Liver (tissue), 3 donors: ENCODE measurements around the gene TOB1.

ENCODE experiments used
- JUND ChIP-seq, 2 donors: IDR thresholded peaks; 2 replicates each; pipeline ENCODE4 v1.6.1; 2016; ENCODE audit warnings: antibody characterized with exemption in 2 of 2
- TAF1 ChIP-seq: conservative IDR thresholded peaks from 2 replicates; pipeline ENCODE4 v1.6.1; 2016; ENCODE audit warnings: antibody characterized with exemption, mild to moderate bottlenecking
- YY1 ChIP-seq: IDR thresholded peaks from 2 replicates; pipeline ENCODE4 v1.6.1; 2016; ENCODE audit warnings: antibody characterized with exemption, mild to moderate bottlenecking
- TF ChIP-seq, protein P1 (sequence below): fragments of 150-350 bp; IDR thresholded peaks from 2 replicates; pipeline ENCODE4 v1.5.1; 2017; ENCODE audit warnings: improper control_type of control experiment, low read depth, low read length; ENCODE audit not compliant: missing input control
- TF ChIP-seq, protein P2 (sequence below): IDR thresholded peaks from 2 replicates; pipeline ENCODE4 v1.6.1; 2016; ENCODE audit warnings: antibody characterized with exemption, mild to moderate bottlenecking
- donor health status: healthy.
- donor health status: healthy.

DNA sequence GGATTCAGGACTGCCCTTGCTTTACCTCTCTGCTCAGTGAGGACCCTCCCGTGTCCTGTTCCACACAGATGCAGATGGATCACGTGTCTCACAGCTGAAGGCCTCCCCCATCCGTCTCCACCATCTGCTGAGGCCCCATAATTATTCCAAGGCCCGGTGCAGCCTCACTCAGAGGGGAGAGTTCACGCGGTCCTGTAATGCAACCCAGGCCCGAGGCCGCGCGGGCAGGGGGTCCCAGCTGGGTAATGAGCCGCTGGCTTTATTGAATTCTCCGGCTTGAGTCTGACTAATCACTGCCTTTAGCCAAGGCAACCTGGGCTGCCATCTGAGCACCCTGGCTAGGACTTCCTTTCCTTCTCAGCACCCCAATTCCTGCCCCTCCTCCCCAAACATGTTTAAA, 35.2 kb downstream of the TOB1 start:
- TF ChIP-seq, protein P1, sequence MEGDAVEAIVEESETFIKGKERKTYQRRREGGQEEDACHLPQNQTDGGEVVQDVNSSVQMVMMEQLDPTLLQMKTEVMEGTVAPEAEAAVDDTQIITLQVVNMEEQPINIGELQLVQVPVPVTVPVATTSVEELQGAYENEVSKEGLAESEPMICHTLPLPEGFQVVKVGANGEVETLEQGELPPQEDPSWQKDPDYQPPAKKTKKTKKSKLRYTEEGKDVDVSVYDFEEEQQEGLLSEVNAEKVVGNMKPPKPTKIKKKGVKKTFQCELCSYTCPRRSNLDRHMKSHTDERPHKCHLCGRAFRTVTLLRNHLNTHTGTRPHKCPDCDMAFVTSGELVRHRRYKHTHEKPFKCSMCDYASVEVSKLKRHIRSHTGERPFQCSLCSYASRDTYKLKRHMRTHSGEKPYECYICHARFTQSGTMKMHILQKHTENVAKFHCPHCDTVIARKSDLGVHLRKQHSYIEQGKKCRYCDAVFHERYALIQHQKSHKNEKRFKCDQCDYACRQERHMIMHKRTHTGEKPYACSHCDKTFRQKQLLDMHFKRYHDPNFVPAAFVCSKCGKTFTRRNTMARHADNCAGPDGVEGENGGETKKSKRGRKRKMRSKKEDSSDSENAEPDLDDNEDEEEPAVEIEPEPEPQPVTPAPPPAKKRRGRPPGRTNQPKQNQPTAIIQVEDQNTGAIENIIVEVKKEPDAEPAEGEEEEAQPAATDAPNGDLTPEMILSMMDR: no peak
- TF ChIP-seq TAF1 (no peak), JUND (IDR thresholded peaks at IDR 0.05) (no peak), YY1 (no peak)
- TF ChIP-seq, protein P2, sequence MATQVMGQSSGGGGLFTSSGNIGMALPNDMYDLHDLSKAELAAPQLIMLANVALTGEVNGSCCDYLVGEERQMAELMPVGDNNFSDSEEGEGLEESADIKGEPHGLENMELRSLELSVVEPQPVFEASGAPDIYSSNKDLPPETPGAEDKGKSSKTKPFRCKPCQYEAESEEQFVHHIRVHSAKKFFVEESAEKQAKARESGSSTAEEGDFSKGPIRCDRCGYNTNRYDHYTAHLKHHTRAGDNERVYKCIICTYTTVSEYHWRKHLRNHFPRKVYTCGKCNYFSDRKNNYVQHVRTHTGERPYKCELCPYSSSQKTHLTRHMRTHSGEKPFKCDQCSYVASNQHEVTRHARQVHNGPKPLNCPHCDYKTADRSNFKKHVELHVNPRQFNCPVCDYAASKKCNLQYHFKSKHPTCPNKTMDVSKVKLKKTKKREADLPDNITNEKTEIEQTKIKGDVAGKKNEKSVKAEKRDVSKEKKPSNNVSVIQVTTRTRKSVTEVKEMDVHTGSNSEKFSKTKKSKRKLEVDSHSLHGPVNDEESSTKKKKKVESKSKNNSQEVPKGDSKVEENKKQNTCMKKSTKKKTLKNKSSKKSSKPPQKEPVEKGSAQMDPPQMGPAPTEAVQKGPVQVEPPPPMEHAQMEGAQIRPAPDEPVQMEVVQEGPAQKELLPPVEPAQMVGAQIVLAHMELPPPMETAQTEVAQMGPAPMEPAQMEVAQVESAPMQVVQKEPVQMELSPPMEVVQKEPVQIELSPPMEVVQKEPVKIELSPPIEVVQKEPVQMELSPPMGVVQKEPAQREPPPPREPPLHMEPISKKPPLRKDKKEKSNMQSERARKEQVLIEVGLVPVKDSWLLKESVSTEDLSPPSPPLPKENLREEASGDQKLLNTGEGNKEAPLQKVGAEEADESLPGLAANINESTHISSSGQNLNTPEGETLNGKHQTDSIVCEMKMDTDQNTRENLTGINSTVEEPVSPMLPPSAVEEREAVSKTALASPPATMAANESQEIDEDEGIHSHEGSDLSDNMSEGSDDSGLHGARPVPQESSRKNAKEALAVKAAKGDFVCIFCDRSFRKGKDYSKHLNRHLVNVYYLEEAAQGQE: no peak
